ENCODE results near the gene TMEM229B.

DNA sequence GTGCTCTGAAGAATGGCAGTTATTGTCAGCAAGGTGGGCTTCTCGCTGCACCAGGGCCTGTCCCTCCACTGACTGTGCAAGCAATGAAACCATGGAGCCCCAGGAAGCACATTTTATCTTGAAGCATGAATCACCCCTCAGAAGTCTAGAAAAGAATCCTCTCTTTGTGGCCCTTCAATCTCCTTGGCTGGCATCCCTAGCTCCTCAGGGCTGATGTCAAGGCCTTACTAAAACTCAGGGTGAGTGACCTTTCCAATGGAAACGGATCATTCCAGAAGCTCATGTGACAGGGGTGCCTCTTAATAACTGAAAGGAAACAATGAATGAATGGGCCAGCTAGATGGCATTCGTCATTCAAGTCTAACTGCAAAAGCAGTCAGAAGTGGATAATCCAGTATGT is 22.3 kb upstream of the TMEM229B start:
- TF ChIP-seq, protein P1, sequence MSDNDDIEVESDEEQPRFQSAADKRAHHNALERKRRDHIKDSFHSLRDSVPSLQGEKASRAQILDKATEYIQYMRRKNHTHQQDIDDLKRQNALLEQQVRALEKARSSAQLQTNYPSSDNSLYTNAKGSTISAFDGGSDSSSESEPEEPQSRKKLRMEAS (IDR thresholded peaks at IDR 0.05), result no peak
- TF ChIP-seq RAD21 (IDR thresholded peaks at IDR 0.05; ENCODE audit: low read depth) (no peak), EP300 (IDR thresholded peaks at IDR 0.05; ENCODE audit: borderline replicate concordance) (no peak), TCF12 (IDR thresholded peaks at IDR 0.05; ENCODE audit: low read depth) (no peak), FOXM1 (IDR thresholded peaks at IDR 0.05; ENCODE audit: borderline replicate concordance, low read depth) (no peak), CEBPB (IDR thresholded peaks at IDR 0.05) (no peak), CREB1 (IDR thresholded peaks at IDR 0.05; ENCODE audit: low read depth) (no peak), TAF1 (IDR thresholded peaks at IDR 0.05; ENCODE audit: low read depth) (no peak), TEAD4 (IDR thresholded peaks at IDR 0.05) (no peak), EGR1 (IDR thresholded peaks at IDR 0.05) (no peak)
- TF ChIP-seq, protein P2, sequence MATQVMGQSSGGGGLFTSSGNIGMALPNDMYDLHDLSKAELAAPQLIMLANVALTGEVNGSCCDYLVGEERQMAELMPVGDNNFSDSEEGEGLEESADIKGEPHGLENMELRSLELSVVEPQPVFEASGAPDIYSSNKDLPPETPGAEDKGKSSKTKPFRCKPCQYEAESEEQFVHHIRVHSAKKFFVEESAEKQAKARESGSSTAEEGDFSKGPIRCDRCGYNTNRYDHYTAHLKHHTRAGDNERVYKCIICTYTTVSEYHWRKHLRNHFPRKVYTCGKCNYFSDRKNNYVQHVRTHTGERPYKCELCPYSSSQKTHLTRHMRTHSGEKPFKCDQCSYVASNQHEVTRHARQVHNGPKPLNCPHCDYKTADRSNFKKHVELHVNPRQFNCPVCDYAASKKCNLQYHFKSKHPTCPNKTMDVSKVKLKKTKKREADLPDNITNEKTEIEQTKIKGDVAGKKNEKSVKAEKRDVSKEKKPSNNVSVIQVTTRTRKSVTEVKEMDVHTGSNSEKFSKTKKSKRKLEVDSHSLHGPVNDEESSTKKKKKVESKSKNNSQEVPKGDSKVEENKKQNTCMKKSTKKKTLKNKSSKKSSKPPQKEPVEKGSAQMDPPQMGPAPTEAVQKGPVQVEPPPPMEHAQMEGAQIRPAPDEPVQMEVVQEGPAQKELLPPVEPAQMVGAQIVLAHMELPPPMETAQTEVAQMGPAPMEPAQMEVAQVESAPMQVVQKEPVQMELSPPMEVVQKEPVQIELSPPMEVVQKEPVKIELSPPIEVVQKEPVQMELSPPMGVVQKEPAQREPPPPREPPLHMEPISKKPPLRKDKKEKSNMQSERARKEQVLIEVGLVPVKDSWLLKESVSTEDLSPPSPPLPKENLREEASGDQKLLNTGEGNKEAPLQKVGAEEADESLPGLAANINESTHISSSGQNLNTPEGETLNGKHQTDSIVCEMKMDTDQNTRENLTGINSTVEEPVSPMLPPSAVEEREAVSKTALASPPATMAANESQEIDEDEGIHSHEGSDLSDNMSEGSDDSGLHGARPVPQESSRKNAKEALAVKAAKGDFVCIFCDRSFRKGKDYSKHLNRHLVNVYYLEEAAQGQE (IDR thresholded peaks at IDR 0.05; ENCODE audit: low read depth), result no peak
- TF ChIP-seq, protein P3, sequence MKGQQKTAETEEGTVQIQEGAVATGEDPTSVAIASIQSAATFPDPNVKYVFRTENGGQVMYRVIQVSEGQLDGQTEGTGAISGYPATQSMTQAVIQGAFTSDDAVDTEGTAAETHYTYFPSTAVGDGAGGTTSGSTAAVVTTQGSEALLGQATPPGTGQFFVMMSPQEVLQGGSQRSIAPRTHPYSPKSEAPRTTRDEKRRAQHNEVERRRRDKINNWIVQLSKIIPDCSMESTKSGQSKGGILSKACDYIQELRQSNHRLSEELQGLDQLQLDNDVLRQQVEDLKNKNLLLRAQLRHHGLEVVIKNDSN (IDR thresholded peaks at IDR 0.05), result no peak
